GM10266 (cell line): ENCODE data around the gene HMOX1.

Source experiments
- DNase-seq: peaks from one replicate; pipeline ENCODE4 v3.0.0; 2012; ENCODE audit errors: extremely low spot score
- TF ChIP-seq, protein P1 (sequence below): IDR thresholded peaks from 2 replicates; pipeline ENCODE4 v1.5.1; 2012; ENCODE audit warnings: mild to moderate bottlenecking, low read depth; ENCODE audit not compliant: control insufficient read depth, insufficient read depth; ENCODE audit errors: missing control alignments

HMOX1 gene, protein sequence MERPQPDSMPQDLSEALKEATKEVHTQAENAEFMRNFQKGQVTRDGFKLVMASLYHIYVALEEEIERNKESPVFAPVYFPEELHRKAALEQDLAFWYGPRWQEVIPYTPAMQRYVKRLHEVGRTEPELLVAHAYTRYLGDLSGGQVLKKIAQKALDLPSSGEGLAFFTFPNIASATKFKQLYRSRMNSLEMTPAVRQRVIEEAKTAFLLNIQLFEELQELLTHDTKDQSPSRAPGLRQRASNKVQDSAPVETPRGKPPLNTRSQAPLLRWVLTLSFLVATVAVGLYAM

DNA sequence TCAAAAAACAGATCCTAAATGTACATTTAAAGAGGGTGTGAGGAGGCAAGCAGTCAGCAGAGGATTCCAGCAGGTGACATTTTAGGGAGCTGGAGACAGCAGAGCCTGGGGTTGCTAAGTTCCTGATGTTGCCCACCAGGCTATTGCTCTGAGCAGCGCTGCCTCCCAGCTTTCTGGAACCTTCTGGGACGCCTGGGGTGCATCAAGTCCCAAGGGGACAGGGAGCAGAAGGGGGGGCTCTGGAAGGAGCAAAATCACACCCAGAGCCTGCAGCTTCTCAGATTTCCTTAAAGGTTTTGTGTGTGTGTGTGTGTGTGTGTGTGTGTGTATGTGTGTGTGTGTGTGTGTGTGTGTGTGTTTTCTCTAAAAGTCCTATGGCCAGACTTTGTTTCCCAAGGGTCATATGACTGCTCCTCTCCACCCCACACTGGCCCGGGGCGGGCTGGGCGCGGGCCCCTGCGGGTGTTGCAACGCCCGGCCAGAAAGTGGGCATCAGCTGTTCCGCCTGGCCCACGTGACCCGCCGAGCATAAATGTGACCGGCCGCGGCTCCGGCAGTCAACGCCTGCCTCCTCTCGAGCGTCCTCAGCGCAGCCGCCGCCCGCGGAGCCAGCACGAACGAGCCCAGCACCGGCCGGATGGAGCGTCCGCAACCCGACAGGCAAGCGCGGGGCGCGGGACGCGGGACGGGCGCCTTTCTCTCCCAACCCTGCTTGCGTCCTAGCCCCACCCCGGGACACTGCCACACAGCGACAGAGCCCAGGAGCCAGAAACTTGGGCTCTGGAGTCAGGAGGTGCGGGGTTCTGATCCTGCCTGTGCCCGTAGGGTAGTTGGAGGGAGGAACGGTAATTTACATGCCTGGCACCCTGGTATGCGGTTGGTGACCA lies at the start of gene HMOX1:
Gene HMOX1 (plus strand): TSS at position 560 of the 887 bp plus-strand sequence. CDS start 78 bp downstream, at position 638.
- TF ChIP-seq, protein P1, sequence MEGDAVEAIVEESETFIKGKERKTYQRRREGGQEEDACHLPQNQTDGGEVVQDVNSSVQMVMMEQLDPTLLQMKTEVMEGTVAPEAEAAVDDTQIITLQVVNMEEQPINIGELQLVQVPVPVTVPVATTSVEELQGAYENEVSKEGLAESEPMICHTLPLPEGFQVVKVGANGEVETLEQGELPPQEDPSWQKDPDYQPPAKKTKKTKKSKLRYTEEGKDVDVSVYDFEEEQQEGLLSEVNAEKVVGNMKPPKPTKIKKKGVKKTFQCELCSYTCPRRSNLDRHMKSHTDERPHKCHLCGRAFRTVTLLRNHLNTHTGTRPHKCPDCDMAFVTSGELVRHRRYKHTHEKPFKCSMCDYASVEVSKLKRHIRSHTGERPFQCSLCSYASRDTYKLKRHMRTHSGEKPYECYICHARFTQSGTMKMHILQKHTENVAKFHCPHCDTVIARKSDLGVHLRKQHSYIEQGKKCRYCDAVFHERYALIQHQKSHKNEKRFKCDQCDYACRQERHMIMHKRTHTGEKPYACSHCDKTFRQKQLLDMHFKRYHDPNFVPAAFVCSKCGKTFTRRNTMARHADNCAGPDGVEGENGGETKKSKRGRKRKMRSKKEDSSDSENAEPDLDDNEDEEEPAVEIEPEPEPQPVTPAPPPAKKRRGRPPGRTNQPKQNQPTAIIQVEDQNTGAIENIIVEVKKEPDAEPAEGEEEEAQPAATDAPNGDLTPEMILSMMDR = peak; percentile 41
- peak; percentile 86 for DNase-seq

DNA sequence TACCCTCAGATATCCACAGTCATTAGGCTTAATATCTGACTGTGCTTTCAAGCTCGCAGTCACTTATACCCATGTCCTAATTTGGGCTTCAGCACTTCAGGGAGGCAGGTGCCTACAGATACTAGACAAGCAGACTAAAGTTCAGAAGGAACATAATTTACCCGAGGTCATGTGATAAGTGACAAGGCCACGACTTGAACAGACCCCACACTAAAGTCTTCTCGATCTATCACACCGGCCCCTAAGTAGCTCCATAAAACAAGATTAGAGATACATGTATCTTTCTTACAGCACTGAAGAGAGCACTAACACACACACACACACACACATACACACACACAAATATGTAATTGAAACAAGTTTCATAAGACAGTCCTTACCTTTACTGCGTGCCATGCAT lies 48.6 kb upstream of the HMOX1 start:
- TF ChIP-seq, protein P1 = no peak
- no peak for DNase-seq

DNA sequence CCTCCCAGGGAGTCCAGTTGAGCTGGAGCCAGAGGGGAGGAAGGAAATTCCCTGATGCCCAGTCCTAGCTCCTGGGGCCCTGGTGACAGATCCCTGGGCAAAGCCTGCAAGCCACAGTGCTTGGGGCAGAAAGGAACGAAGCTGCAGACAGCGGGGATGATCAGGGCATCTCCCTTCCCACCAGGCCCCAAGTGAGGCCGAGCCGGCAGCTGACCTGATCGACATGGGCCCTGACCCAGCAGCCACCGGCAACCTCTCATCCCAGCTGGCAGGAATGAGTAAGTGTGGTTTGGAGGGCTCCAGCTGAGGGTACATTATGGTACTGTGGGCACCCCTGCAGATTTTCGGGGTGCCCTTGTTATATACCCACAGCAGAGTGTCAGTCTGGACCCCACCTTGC lies 47.7 kb upstream of the HMOX1 start:
- TF ChIP-seq, protein P1 = no peak
- no peak for DNase-seq

DNA sequence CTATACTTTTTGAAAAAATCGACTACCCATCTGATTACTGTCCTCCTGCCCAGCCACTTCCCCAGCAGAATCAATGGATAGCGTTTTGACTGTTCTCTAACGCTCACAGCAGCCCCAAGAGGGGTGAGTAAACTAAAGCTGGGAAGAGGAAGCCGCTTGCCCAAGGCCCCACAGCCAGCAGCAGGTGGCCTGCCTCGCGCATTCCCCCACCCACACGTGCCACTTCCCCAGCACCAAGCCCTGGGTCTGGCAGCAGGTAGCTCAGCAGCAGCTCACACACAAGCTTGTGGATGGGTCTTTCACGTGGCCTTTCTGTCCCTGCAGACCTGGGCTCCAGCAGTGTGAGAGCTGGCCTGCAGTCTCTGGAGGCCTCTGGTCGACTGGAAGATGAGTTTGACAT lies 46.9 kb upstream of the HMOX1 start:
- TF ChIP-seq, protein P1 = no peak
- no peak for DNase-seq

DNA sequence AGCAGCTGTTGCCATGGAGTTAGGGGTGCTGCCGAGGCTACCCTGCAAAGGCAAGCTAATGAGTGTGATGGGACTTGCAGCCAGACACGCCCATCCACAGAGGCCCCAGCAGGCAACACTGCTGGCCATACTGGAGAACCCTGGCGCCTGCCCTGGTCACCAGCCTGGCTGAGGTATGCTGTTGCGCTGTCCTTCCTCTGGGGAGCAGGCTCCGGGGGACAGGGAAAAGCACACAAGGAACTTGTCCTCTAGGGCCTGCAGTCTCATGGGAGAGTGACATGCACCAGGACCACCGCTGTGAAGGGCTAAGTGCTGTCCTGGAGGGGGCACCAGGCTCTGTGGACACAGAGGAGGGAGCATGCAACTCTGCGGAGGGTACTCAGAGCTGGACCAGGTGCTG lies 45.4 kb upstream of the HMOX1 start:
- no peak for DNase-seq
- TF ChIP-seq, protein P1 = no peak

DNA sequence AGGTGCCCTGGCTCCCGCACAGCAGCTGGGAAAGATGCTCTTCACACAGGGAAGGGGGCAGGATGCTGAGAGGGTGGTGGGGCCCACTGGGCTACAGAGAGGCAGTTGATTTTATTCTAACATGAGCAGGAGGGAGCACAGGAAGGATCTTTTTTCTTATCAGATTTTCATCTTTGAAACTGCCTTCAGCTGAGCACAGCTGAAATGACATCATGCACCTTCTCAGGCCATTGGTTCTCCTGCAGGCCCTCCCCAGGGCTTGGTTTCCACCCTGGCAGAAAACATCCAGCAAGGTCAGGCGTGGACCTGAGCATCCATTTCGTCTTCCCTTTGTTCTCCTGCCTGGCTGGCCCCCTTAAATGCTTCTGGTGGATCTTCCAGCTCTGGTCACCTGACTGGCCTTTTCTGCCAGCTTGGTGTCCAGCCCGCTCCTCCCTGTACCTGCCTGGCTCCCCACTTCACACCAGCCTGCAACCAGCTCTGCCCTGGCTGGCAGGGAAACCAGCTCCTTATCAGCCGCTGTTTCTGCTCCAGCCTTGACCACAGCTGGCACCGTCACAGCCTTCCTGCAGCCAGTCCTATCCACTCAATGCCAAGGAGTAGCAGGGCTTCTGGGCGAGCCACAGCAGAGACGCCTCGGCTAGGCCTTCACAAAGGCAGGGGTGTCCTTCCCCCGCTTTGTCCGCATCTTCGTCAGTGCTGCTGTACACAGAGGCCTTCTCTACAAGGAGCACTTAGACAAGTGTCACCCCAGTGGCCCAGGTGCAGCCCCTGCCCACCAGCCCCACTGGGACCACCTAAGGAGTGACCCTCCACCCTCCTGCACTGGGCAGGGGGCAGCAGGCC lies 44.7 kb upstream of the HMOX1 start:
- DNase-seq = no peak
- TF ChIP-seq, protein P1 = no peak
